AG04449 (cell line): Measurements from ENCODE around the gene CASP2.

ENCODE experiments used
- CTCF ChIA-PET: fragments of 350-600 bp; formaldehyde crosslinking; extraction: SDS; loops from one replicate; lab custom pipeline; 2021; ENCODE audit warnings: antibody characterized with exemption; lab: Yijun Ruan, JAX
- POLR2A ChIA-PET: fragments of 400-600, 350-600 bp; formaldehyde crosslinking; extraction: SDS; loops from one replicate; lab custom pipeline; 2020; ENCODE audit warnings: antibody characterized with exemption, inconsistent platforms; lab: Yijun Ruan, JAX
- DNase-seq: peaks from one replicate; pipeline ENCODE4 v3.0.0-alpha.2; 2010; ENCODE audit warnings: low read depth, low spot score
- H3K4me3 ChIP-seq: 2 replicates; pipeline ENCODE4 v1.5.1; 2011; ENCODE audit warnings: low read depth, mild to moderate bottlenecking, control low read depth, low read length
- TF ChIP-seq, protein P1 (sequence below): IDR thresholded peaks from one replicate; pipeline ENCODE4 v1.5.1; 2011; ENCODE audit warnings: mild to moderate bottlenecking, moderate library complexity, low read length, control low read depth, inconsistent platforms; ENCODE audit not compliant: insufficient read depth; ENCODE audit errors: missing control alignments

CASP2 gene

DNA sequence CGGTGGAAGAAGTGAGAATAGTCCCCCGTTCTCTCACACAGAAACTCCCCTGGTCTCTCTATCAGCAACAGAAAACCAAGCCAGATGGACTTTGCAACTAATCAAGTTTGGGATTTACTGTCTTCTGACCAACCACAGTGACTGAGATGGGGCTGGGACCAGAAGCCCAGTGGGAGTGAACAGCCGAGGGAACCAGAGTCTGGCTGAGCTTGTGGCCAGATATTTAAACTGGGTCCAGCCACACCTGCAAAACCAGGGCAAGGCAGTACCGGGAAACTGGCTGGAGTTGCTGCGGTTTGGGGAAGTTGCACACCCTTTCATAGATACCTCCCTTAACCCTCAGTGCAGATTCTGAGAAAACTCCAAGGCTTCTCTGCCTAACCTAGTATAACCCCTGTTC, 18.9 kb upstream of the CASP2 start:
- no peak overlapping the region for H3K4me3 ChIP-seq
- ChIA-PET CTCF (no interaction called here), POLR2A (no interaction called here)
- TF ChIP-seq, protein P1, sequence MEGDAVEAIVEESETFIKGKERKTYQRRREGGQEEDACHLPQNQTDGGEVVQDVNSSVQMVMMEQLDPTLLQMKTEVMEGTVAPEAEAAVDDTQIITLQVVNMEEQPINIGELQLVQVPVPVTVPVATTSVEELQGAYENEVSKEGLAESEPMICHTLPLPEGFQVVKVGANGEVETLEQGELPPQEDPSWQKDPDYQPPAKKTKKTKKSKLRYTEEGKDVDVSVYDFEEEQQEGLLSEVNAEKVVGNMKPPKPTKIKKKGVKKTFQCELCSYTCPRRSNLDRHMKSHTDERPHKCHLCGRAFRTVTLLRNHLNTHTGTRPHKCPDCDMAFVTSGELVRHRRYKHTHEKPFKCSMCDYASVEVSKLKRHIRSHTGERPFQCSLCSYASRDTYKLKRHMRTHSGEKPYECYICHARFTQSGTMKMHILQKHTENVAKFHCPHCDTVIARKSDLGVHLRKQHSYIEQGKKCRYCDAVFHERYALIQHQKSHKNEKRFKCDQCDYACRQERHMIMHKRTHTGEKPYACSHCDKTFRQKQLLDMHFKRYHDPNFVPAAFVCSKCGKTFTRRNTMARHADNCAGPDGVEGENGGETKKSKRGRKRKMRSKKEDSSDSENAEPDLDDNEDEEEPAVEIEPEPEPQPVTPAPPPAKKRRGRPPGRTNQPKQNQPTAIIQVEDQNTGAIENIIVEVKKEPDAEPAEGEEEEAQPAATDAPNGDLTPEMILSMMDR, result no peak
- DNase-seq, result no peak

DNA sequence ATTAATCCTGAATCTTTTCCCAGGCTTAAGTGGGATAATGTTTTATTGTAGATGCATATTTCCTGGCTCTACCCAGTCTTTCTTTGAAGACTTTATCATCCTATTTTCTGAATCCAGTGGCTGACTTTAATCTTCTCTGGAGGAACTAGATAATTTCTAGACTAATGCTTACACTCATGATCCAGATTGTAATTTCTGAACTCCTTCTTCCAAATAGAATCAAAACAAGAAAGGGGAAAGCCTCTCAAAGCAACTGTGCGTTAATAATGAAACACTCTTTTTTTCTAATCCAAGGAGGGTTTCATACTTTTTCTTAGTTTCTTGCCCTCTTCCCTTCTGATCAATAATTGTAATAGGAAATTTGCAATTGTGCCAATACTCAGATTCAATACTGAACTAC, 16.9 kb upstream of the CASP2 start:
- CTCF ChIA-PET, result interaction anchor here (1.0 to 1.8 kb wide), 2 partner anchors 31 to 56 kb away, joined by 5 to 9 read pairs; no protein-coding TSS in a partner anchor
- TF ChIP-seq, protein P1, result no peak

DNA sequence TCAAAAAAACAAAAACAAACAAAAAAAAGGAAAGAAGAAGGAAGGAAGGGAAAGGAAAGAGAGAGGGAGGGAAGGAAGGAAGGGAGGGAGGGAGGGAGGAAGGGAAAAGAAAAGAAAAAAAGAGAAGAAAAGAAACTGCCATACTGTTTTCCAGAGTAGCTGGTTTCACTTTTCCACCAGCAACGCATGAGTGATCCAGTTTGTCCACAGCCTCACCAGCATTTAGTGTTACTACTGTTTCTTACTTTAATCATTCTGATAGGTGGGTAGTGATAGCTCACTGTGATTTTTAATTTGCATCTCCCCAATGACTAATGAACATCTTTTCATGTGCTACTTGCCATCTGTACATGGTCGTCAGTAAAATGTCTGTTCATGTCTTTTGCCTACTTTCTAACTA, 15.3 kb upstream of the CASP2 start:
- CTCF ChIA-PET, result interaction anchor here (0.9 to 1.8 kb wide), 2 partner anchors 9 to 32 kb away, joined by 5 to 9 read pairs; partner anchors contain the start of gene GSTK1
- TF ChIP-seq, protein P1, result no peak
- POLR2A ChIA-PET, result no interaction called here
- DNase-seq, result no peak
- H3K4me3 ChIP-seq, result no peak overlapping the region

More for the DNA sequence above, 16.9 kb upstream of the CASP2 start:
- H3K4me3 ChIP-seq, result no peak overlapping the region
- no peak for DNase-seq
- POLR2A ChIA-PET, result no interaction called here

DNA sequence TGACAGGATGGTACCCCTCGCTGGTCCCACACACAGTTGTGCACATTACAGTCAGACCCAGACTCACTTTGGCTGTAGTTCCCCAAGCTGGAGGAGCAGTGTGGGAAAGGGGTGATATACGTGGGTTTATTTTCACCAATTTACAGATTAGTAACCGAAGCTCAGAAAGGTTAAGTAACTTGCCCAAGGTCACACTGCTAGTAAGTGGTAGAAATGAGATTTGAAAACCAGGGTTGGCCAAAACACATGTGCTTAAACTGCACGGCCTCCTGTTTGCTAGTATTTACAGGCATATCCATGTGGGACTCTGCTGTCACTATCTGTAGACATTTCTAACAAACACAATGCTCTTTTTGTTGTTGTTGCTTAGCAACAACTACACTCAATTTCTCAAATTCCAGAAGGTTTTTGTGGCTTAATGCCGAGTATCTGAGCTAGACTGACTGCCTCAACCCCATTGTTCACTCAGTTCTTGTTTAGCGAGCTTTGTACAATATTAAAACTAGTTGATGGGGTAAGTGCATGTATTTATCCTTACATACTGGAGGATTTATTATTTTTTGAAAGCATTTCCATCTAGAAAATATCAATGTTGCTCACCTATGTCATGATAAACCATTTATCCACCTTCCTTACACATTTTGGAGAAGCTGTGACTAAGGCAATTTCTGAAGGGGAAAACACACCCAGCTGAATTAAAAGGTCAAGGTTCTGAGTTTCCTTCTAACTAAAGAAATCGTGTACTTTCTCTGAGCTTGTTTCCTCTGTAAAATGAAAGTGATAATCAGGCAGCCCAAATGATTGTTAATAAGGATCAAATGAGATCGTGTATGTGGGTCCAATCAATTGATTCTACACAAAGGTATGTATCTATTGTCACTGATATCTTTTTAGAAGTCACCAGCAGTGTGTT, 8.7 kb upstream of the CASP2 start:
- ChIA-PET POLR2A (no interaction called here), CTCF (interaction anchor here (1.2 to 2.0 kb wide), 4 partner anchors 8 to 137 kb away, joined by 3 to 8 read pairs (median 5); partner anchors contain the start of genes CASP2 and GSTK1)
- TF ChIP-seq, protein P1, result no peak
- no peak overlapping the region for H3K4me3 ChIP-seq
- DNase-seq, result no peak

DNA sequence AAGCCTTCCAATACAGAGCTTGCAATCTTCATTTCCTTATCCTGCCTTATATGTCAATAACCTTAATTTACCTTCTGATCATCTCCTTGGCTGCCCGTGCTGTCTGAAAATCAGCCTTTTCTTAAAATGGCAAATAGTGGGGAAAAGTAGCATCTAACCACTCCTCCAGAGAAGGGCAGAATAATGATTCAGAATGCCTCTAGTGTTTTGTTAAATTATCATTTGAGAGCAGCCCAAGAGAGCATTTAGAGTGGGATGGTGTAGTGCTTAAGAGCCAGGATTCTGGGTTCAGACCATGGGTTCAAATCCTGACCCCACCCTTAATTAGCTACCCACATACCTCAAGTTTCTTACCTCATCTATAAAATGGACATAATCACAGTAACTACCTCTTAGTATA, 8.0 kb upstream of the CASP2 start:
- DNase-seq, result no peak
- POLR2A ChIA-PET, result no interaction called here

More for the DNA sequence above, 8.0 kb upstream of the CASP2 start:
- TF ChIP-seq, protein P1, result no peak
- CTCF ChIA-PET, result interaction anchor here (1.2 to 2.0 kb wide), 4 partner anchors 8 to 136 kb away, joined by 3 to 8 read pairs (median 5); partner anchors contain the start of genes CASP2 and GSTK1
- no peak overlapping the region for H3K4me3 ChIP-seq
